DMS79 treated with DMSO at 0.1 percent for 48 hours (cell line): ENCODE results near the gene SDCBP2.

Source experiments
- DNase-seq: peaks from one replicate; lab custom pipeline; 2025; lab: John Stamatoyannopoulos, UW

SDCBP2 gene

GRCh38 chr20:1328680-1329330 lies at the start of gene SDCBP2:
Gene SDCBP2 (minus strand): TSS chr20:1329139. CDS start chr20:1320416, 8,723 bp downstream.
- peak; percentile 29 for DNase-seq

- no peak for DNase-seq
Measured at GRCh38 chr20:1378735-1379125, 49.8 kb upstream of the SDCBP2 start.

- no peak for DNase-seq
Measured at GRCh38 chr20:1377984-1378734, 49.2 kb upstream of the SDCBP2 start.

- no peak for DNase-seq
Measured at GRCh38 chr20:1377341-1377871, 48.5 kb upstream of the SDCBP2 start.

- no peak for DNase-seq
Measured at GRCh38 chr20:1376408-1377270, 47.7 kb upstream of the SDCBP2 start.

GRCh38 chr20:1376007-1376406 lies 47.1 kb upstream of the SDCBP2 start:
- DNase-seq: no peak

- DNase-seq: peak; percentile 55
Measured at GRCh38 chr20:1375515-1375914, 46.6 kb upstream of the SDCBP2 start.

- DNase-seq: no peak
Measured at GRCh38 chr20:1374246-1374645, 45.3 kb upstream of the SDCBP2 start.

- no peak for DNase-seq
Measured at GRCh38 chr20:1373614-1374013, 44.7 kb upstream of the SDCBP2 start.

GRCh38 chr20:1373036-1373435 lies 44.1 kb upstream of the SDCBP2 start:
- no peak for DNase-seq

- no peak for DNase-seq
Measured at GRCh38 chr20:1371830-1372539, 43.0 kb upstream of the SDCBP2 start.

- no peak for DNase-seq
Measured at GRCh38 chr20:1371202-1371782, 42.4 kb upstream of the SDCBP2 start.

- no peak for DNase-seq
Measured at GRCh38 chr20:1370548-1371110, 41.7 kb upstream of the SDCBP2 start.

GRCh38 chr20:1369970-1370369 lies 41.0 kb upstream of the SDCBP2 start:
- no peak for DNase-seq

- DNase-seq: no peak
Measured at GRCh38 chr20:1368448-1369199, 39.7 kb upstream of the SDCBP2 start.

GRCh38 chr20:1367479-1367878 lies 38.5 kb upstream of the SDCBP2 start:
- DNase-seq: no peak

GRCh38 chr20:1364106-1364505 lies 35.2 kb upstream of the SDCBP2 start:
- peak; percentile 95 for DNase-seq

- no peak for DNase-seq
Measured at GRCh38 chr20:1363522-1363921, 34.6 kb upstream of the SDCBP2 start.

- DNase-seq: no peak
Measured at GRCh38 chr20:1362484-1362883, 33.5 kb upstream of the SDCBP2 start.

- DNase-seq: no peak
Measured at GRCh38 chr20:1360094-1360846, 31.3 kb upstream of the SDCBP2 start.
